Neural progenitor cell (in vitro differentiated cells): ENCODE measurements around the gene FAM83G. TPM values are rescaled to one million over a fixed set of nuclear protein-coding genes. Genes with fewer than 3 reads are reported as not detected.

Experiments used
- DNase-seq: peaks from one replicate; pipeline ENCODE4 v3.0.0-alpha.2; 2016; ENCODE audit warnings: low spot score
- H2AFZ ChIP-seq: fragments of 200-600 bp; sonication (generic); replicated peaks from 2 replicates; pipeline ENCODE4 v1.6.1; 2016; ENCODE audit warnings: antibody characterized with exemption
- H3F3A ChIP-seq: fragments of 200-600 bp; sonication (generic); 2 replicates; pipeline ENCODE4 v1.6.1; 2016; ENCODE audit warnings: antibody characterized with exemption, low read depth
- H3K27ac ChIP-seq: fragments of 200-600 bp; sonication (generic); 2 replicates; pipeline ENCODE4 v1.5.1; 2016; ENCODE audit warnings: mild to moderate bottlenecking
- H3K27me3 ChIP-seq: fragments of 200-600 bp; sonication (generic); 2 replicates; pipeline ENCODE4 v1.6.1; 2016; ENCODE audit warnings: mild to moderate bottlenecking, moderate library complexity
- H3K36me3 ChIP-seq: fragments of 200-600 bp; sonication (generic); 2 replicates; pipeline ENCODE4 v1.5.1; 2016
- H3K4me1 ChIP-seq: fragments of 200-600 bp; sonication (generic); 2 replicates; pipeline ENCODE4 v1.6.1; 2016; ENCODE audit warnings: mixed run types
- H3K4me2 ChIP-seq: fragments of 200-600 bp; sonication (generic); 2 replicates; pipeline ENCODE4 v1.6.1; 2016
- H3K4me3 ChIP-seq: fragments of 200-600 bp; sonication (generic); 2 replicates; pipeline ENCODE4 v1.5.1; 2016
- H3K79me2 ChIP-seq: fragments of 200-600 bp; sonication (generic); 2 replicates; pipeline ENCODE4 v1.6.1; 2016; ENCODE audit warnings: low read depth
- H3K9ac ChIP-seq: fragments of 200-600 bp; sonication (generic); 2 replicates; pipeline ENCODE4 v1.6.1; 2016
- H3K9me3 ChIP-seq: fragments of 200-600 bp; sonication (generic); 2 replicates; pipeline ENCODE4 v1.5.1; 2016; ENCODE audit warnings: low read depth
- H4K20me1 ChIP-seq: fragments of 200-600 bp; sonication (generic); 2 replicates; pipeline ENCODE4 v1.6.1; 2016; ENCODE audit warnings: low read depth
- H3K27ac Mint-ChIP-seq: 3 replicates; pipeline ENCODE4 v1.8.0; 2021; ENCODE audit warnings: mixed read lengths
- H3K27me3 Mint-ChIP-seq: 2 replicates; pipeline ENCODE4 v1.8.0; 2022; ENCODE audit warnings: low read depth, mild to moderate bottlenecking, inconsistent platforms, moderate library complexity, mixed read lengths; ENCODE audit not compliant: insufficient read depth
- H3K36me3 Mint-ChIP-seq: 3 replicates; pipeline ENCODE4 v1.8.0; 2021; ENCODE audit warnings: mixed read lengths
- H3K4me1 Mint-ChIP-seq: 3 replicates; pipeline ENCODE4 v1.8.0; 2021; ENCODE audit warnings: mixed read lengths
- H3K4me3 Mint-ChIP-seq: 3 replicates; pipeline ENCODE4 v1.8.0; 2021; ENCODE audit warnings: mild to moderate bottlenecking, moderate library complexity, mixed read lengths
- H3K9me3 Mint-ChIP-seq: 3 replicates; pipeline ENCODE4 v1.8.0; 2020; ENCODE audit warnings: mixed read lengths
- CTCF ChIP-seq: fragments of 200-600 bp; sonication (generic); IDR thresholded peaks from 2 replicates; pipeline ENCODE4 v1.5.1; 2017; ENCODE audit warnings: antibody characterized with exemption, mild to moderate bottlenecking
- EZH2 ChIP-seq: fragments of 200-600 bp; sonication (generic); IDR thresholded peaks from 2 replicates; pipeline ENCODE4 v1.6.1; 2017; ENCODE audit warnings: antibody characterized with exemption, mild to moderate bottlenecking, moderate library complexity
- EZH2phosphoT487 ChIP-seq: fragments of 200-600 bp; sonication (generic); IDR thresholded peaks from 2 replicates; pipeline ENCODE4 v1.6.1; 2017; ENCODE audit warnings: antibody characterized with exemption
- total RNA-seq: library from RNA; depleted of rRNA; stranded (reverse); fragments of >200 nt; gene quantifications from 2 replicates; pipeline ENCODE4 v1.2.3, GENCODE V29; 2015; ENCODE audit warnings: low replicate concordance

Gene FAM83G
- total RNA-seq, 1 donor from 2014 or later = 9.9 TPM

- H3K27ac ChIP-seq = no peak overlapping the region
- peaks cover 18% of the 10 kb centered on the region for H3F3A ChIP-seq
- H3K36me3 Mint-ChIP-seq = no peaks in the 10 kb centered on the region
- no peaks in the 10 kb centered on the region for H3K9me3 ChIP-seq
- H4K20me1 ChIP-seq = no peaks in the 10 kb centered on the region
- peak overlapping the region; percentile 69 for H3K27ac Mint-ChIP-seq
- H3K4me3 Mint-ChIP-seq = peak overlapping the region; percentile 57
- H3K4me1 ChIP-seq = peaks cover 24% of the 10 kb centered on the region
- DNase-seq = no peak
- TF ChIP-seq EZH2 (no peak), EZH2phosphoT487 (no peak), CTCF (no peak)
- H3K9ac ChIP-seq = no peak overlapping the region
- no peak overlapping the region for H2AFZ ChIP-seq
- H3K4me2 ChIP-seq = no peak overlapping the region
- H3K27me3 ChIP-seq = no peaks in the 10 kb centered on the region
- no peaks in the 10 kb centered on the region for H3K9me3 Mint-ChIP-seq
- H3K79me2 ChIP-seq = no peaks in the 10 kb centered on the region
- H3K36me3 ChIP-seq = no peaks in the 10 kb centered on the region
- peaks cover 22% of the 10 kb centered on the region for H3K4me1 Mint-ChIP-seq
- H3K27me3 Mint-ChIP-seq = peaks cover 2% of the 10 kb centered on the region
- no peak overlapping the region for H3K4me3 ChIP-seq
These were observed 33.7 kb downstream of the FAM83G start for GRCh38 chr17:18970582-18971480.

DNA sequence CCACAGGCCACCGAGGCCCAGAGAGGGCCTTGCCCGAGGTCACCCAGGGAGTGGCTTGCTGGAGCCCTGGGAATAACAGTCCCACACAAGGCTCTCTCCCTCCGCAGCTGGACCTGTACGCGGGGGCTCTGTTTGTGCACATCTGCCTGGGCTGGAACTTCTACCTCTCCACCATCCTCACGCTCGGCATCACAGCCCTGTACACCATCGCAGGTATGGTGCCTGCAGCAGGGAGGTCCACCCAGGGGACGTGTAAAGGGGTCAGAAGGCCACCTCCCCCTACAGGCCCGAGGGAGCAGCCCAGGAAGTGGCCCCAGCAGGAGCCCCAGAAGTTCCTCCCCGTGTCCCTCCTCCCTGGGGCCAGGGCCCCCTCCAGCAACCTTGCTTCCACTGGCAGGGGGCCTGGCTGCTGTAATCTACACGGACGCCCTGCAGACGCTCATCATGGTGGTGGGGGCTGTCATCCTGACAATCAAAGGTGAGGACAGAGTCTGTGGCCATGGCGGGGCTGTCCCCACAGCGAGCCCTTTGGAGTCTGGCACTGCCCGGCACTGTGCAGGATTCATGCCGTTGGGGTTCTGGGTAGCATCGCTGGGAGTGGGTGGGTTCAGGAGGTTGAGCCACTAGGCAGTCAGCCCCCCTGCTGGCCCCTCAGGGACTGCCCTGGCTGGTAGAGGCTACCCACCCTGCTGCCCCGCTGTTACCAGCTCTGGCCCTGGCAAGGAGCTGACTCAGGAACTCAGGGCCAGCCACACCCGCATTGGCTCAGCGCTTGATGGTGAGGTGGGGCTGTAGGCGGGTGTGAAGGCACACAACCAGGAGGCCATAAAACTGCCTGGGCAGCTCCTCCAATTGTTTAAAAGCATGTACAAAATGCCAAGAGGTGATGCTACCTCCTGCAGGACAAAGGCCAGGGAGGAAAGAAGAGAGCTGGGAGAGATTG is 35.3 kb downstream of the FAM83G start:
- no peaks in the 10 kb centered on the region for H4K20me1 ChIP-seq
- no peaks in the 10 kb centered on the region for H3K79me2 ChIP-seq
- no peak for DNase-seq
- H3K4me2 ChIP-seq = no peak overlapping the region
- H3K9me3 ChIP-seq = no peaks in the 10 kb centered on the region
- peaks cover 7% of the 10 kb centered on the region for H3K27me3 Mint-ChIP-seq
- no peak overlapping the region for H3K27ac ChIP-seq
- H3K4me3 ChIP-seq = no peak overlapping the region
- H3K4me1 Mint-ChIP-seq = peaks cover 23% of the 10 kb centered on the region
- H3K4me3 Mint-ChIP-seq = peak overlapping the region; percentile 27
- no peaks in the 10 kb centered on the region for H3K36me3 Mint-ChIP-seq
- peaks cover 24% of the 10 kb centered on the region for H3K4me1 ChIP-seq
- no peak overlapping the region for H2AFZ ChIP-seq
- no peak overlapping the region for H3K9ac ChIP-seq
- no peaks in the 10 kb centered on the region for H3K27me3 ChIP-seq
- H3K27ac Mint-ChIP-seq = peak overlapping the region; percentile 89
- TF ChIP-seq CTCF (no peak), EZH2phosphoT487 (no peak), EZH2 (no peak)
- no peaks in the 10 kb centered on the region for H3K9me3 Mint-ChIP-seq
- no peaks in the 10 kb centered on the region for H3K36me3 ChIP-seq
- peaks cover 18% of the 10 kb centered on the region for H3F3A ChIP-seq

- H3K4me1 Mint-ChIP-seq = peaks cover 23% of the 10 kb centered on the region
- Histone ChIP-seq H3F3A (peaks cover 18% of the 10 kb centered on the region), H3K27ac (peak overlapping the region; percentile 64), H3K4me3 (no peak overlapping the region), H3K27me3 (no peaks in the 10 kb centered on the region), H3K4me1 (peaks cover 24% of the 10 kb centered on the region), H3K9ac (no peak overlapping the region), H3K36me3 (no peaks in the 10 kb centered on the region), H4K20me1 (no peaks in the 10 kb centered on the region), H3K79me2 (no peaks in the 10 kb centered on the region), H2AFZ (no peak overlapping the region), H3K9me3 (no peaks in the 10 kb centered on the region), H3K4me2 (peak overlapping the region; percentile 18)
- no peaks in the 10 kb centered on the region for H3K9me3 Mint-ChIP-seq
- peaks cover 7% of the 10 kb centered on the region for H3K27me3 Mint-ChIP-seq
- H3K4me3 Mint-ChIP-seq = no peak overlapping the region
- no peak for TF ChIP-seq EZH2phosphoT487
- TF ChIP-seq CTCF = no peak
- no peaks in the 10 kb centered on the region for H3K36me3 Mint-ChIP-seq
- no peak for DNase-seq
- H3K27ac Mint-ChIP-seq = peak overlapping the region; percentile 67
These were observed 36.2 kb downstream of the FAM83G start for GRCh38 chr17:18968345-18968744.
